ENCODE measurements around the gene DCLK2.

The DCLK2 gene

DNA sequence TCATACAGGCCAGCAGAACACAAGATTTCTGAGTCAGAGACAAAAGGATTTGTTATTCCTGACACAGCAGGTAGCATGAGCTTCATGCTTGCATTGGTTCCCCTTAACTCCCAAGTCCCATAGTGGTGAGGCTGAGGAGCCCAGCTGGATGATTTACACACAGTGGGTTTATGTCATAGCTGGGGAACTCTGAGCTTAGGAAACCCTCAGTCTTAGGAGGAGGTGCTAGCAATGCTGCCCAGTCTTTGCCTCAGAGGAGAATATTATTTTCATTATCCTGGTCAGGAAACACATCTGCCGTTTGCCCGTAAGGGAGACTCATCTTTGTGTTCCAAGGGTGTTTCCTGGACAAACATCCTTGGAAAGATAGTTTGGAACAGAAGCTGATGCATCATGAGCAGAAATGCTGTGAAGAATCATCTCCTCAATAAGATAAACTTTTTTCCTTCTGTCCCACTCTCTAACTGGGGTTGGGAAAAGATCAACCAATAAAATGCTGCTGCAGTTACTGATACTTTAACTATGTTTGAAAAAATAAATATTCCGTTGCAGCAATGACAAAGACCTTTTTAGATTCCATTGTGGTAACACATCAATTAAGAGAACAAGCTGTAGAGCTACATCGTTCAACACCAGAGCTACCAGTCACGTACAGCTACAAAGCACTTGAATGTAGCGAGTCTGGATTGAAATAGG is 146.8 kb downstream of the DCLK2 start:
- no peaks in the 10 kb centered on the region for H4K20me1 ChIP-seq (ENCODE audit: low read depth, low read length)
- no peaks in the 10 kb centered on the region for H3K9me3 ChIP-seq (ENCODE audit: insufficient read depth, low read length)
- H3F3A ChIP-seq (ENCODE audit: insufficient read depth): no peaks in the 10 kb centered on the region
- no peak overlapping the region for H3K27ac ChIP-seq (ENCODE audit: low read depth, low read length)
- H3K27me3 ChIP-seq (ENCODE audit: low read length): no peaks in the 10 kb centered on the region
- H3K4me3 ChIP-seq (ENCODE audit: insufficient read depth, low read length, poor library complexity, severe bottlenecking): no peak overlapping the region
- no peaks in the 10 kb centered on the region for H3K9me2 ChIP-seq (replicated peaks; ENCODE audit: insufficient read depth, low read length)
- no peaks in the 10 kb centered on the region for H3K79me2 ChIP-seq (ENCODE audit: insufficient read depth, low read length)
- TF ChIP-seq, protein P1, sequence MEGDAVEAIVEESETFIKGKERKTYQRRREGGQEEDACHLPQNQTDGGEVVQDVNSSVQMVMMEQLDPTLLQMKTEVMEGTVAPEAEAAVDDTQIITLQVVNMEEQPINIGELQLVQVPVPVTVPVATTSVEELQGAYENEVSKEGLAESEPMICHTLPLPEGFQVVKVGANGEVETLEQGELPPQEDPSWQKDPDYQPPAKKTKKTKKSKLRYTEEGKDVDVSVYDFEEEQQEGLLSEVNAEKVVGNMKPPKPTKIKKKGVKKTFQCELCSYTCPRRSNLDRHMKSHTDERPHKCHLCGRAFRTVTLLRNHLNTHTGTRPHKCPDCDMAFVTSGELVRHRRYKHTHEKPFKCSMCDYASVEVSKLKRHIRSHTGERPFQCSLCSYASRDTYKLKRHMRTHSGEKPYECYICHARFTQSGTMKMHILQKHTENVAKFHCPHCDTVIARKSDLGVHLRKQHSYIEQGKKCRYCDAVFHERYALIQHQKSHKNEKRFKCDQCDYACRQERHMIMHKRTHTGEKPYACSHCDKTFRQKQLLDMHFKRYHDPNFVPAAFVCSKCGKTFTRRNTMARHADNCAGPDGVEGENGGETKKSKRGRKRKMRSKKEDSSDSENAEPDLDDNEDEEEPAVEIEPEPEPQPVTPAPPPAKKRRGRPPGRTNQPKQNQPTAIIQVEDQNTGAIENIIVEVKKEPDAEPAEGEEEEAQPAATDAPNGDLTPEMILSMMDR (IDR thresholded peaks at IDR 0.05; ENCODE audit: insufficient read depth, low read length, poor library complexity, severe bottlenecking): no peak
- no peak for TF ChIP-seq EZH2phosphoT487 (conservative IDR thresholded peaks at IDR 0.05; ENCODE audit: low read length)
- H3K4me2 ChIP-seq (ENCODE audit: low read depth, low read length, poor library complexity, severe bottlenecking): no peak overlapping the region
- H3K9ac ChIP-seq (ENCODE audit: low read length): no peak overlapping the region
- H3K36me3 ChIP-seq (ENCODE audit: low read length): no peaks in the 10 kb centered on the region
- H2AFZ ChIP-seq (ENCODE audit: low read depth, low read length, severe bottlenecking): no peak overlapping the region

DNA sequence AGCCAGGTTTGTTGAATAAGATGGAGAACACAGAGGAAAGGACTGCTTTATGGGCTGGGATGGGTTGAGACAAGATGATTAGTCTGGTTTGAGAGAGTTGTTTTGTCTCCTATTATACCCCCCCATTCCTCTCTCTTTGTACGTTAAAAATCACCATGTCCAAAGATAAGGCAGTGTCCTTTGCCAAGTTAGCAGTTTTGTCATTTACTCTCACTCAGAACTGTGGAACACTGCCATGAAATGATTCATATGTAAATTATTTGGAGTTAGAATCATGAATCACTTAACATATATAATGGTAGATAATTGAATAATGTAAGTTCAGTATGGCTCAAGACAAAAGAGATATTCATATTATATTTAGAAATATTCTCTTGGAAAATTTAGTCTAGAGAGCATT is 151.3 kb downstream of the DCLK2 start:
- Histone ChIP-seq H3K9me2 (replicated peaks; ENCODE audit: insufficient read depth, low read length) (no peaks in the 10 kb centered on the region), H3F3A (ENCODE audit: insufficient read depth) (no peaks in the 10 kb centered on the region), H2AFZ (ENCODE audit: low read depth, low read length, severe bottlenecking) (no peak overlapping the region), H3K9ac (ENCODE audit: low read length) (no peak overlapping the region), H3K9me3 (ENCODE audit: insufficient read depth, low read length) (no peaks in the 10 kb centered on the region), H3K4me2 (ENCODE audit: low read depth, low read length, poor library complexity, severe bottlenecking) (no peak overlapping the region), H3K27me3 (ENCODE audit: low read length) (no peaks in the 10 kb centered on the region), H3K27ac (ENCODE audit: low read depth, low read length) (no peak overlapping the region), H4K20me1 (ENCODE audit: low read depth, low read length) (no peaks in the 10 kb centered on the region), H3K36me3 (ENCODE audit: low read length) (no peaks in the 10 kb centered on the region), H3K4me3 (ENCODE audit: insufficient read depth, low read length, poor library complexity, severe bottlenecking) (no peak overlapping the region), H3K79me2 (ENCODE audit: insufficient read depth, low read length) (no peaks in the 10 kb centered on the region)
- TF ChIP-seq EZH2phosphoT487 (conservative IDR thresholded peaks at IDR 0.05; ENCODE audit: low read length): no peak
- TF ChIP-seq, protein P1 (IDR thresholded peaks at IDR 0.05; ENCODE audit: insufficient read depth, low read length, poor library complexity, severe bottlenecking): no peak

DNA sequence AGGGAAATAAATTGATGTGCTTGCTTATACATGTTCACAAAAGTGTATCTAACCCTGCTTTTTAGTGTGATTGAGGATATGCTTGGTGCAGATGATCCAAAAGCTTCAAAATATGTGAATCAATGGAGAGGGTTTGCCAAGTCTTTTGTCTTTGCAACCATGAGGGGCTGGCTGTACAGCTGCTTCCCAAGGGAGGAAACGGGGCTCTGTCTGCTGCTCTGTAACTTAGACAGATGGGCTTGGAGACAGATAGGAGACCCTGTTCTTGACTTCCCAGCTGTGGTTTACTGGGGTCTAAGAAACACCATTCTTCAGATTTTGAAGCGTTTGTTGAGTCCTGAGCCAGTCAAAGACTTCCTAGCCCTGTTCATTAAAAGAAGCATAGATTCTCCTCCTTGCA is 152.3 kb downstream of the DCLK2 start:
- no peaks in the 10 kb centered on the region for H3F3A ChIP-seq (ENCODE audit: insufficient read depth)
- no peak overlapping the region for H2AFZ ChIP-seq (ENCODE audit: low read depth, low read length, severe bottlenecking)
- TF ChIP-seq, protein P1 (IDR thresholded peaks at IDR 0.05; ENCODE audit: insufficient read depth, low read length, poor library complexity, severe bottlenecking): no peak
- no peak for TF ChIP-seq EZH2phosphoT487 (conservative IDR thresholded peaks at IDR 0.05; ENCODE audit: low read length)
- H3K36me3 ChIP-seq (ENCODE audit: low read length): no peaks in the 10 kb centered on the region
- H3K4me2 ChIP-seq (ENCODE audit: low read depth, low read length, poor library complexity, severe bottlenecking): no peak overlapping the region
- no peaks in the 10 kb centered on the region for H3K9me2 ChIP-seq (replicated peaks; ENCODE audit: insufficient read depth, low read length)
- H3K27ac ChIP-seq (ENCODE audit: low read depth, low read length): no peak overlapping the region
- H3K4me3 ChIP-seq (ENCODE audit: insufficient read depth, low read length, poor library complexity, severe bottlenecking): no peak overlapping the region
- no peaks in the 10 kb centered on the region for H3K79me2 ChIP-seq (ENCODE audit: insufficient read depth, low read length)
- H3K27me3 ChIP-seq (ENCODE audit: low read length): no peaks in the 10 kb centered on the region
- no peak overlapping the region for H3K9ac ChIP-seq (ENCODE audit: low read length)
- H3K9me3 ChIP-seq (ENCODE audit: insufficient read depth, low read length): no peaks in the 10 kb centered on the region
- H4K20me1 ChIP-seq (ENCODE audit: low read depth, low read length): no peaks in the 10 kb centered on the region

All from SU-DHL-6 (cell line).